Activated B cell treated with CpG ODN at 0.5 μM for 24 hours (primary cell): ENCODE data around the gene KRT16. TPM values are rescaled to one million over a fixed set of nuclear protein-coding genes. Genes with fewer than 3 reads are reported as not detected.

ENCODE experiments used
- ATAC-seq: fragments of 200-7000 bp; cut with Tn5 transposase; one replicate; pipeline ENCODE4 v1.10.0; 2021; ENCODE audit warnings: low read depth, mild to moderate bottlenecking, moderate library complexity
- CTCF ChIA-PET: fragments of 350-600 bp; sonication (Branson Sonifier 250); formaldehyde crosslinking; loops from one replicate; lab custom pipeline; 2021; ENCODE audit warnings: antibody characterized with exemption; lab: Charles Lee
- POLR2A ChIA-PET: fragments of 350-600 bp; sonication (Branson Sonifier 250); formaldehyde crosslinking; loops from one replicate; lab custom pipeline; 2021; ENCODE audit warnings: antibody characterized with exemption; lab: Charles Lee
- DNase-seq: peaks from one replicate; pipeline ENCODE4 v3.0.0; 2022
- H3K27ac Mint-ChIP-seq: one replicate; pipeline ENCODE4 v1.8.0; 2020; ENCODE audit warnings: mixed read lengths
- H3K27me3 Mint-ChIP-seq: one replicate; pipeline ENCODE4 v1.8.0; 2021; ENCODE audit warnings: mixed read lengths
- H3K36me3 Mint-ChIP-seq: one replicate; pipeline ENCODE4 v1.8.0; 2021; ENCODE audit warnings: low read depth, mixed read lengths
- H3K4me1 Mint-ChIP-seq: one replicate; pipeline ENCODE4 v1.8.0; 2021; ENCODE audit warnings: mixed read lengths
- H3K4me3 Mint-ChIP-seq: one replicate; pipeline ENCODE4 v1.8.0; 2020; ENCODE audit warnings: mild to moderate bottlenecking, mixed read lengths
- H3K9me3 Mint-ChIP-seq: one replicate; pipeline ENCODE4 v1.8.0; 2020; ENCODE audit warnings: mixed read lengths
- CTCF ChIP-seq: fragments of 200-600 bp; IDR thresholded peaks from one replicate; pipeline ENCODE4 v1.8.0; 2022; ENCODE audit warnings: antibody characterized with exemption, mild to moderate bottlenecking
- intact Hi-C: fragments of 100-400 bp; cut with micrococcal nuclease; formaldehyde crosslinking; loops from one replicate; pipeline ENCODE4 v1.15.1; 2024
- total RNA-seq: library from RNA; stranded (reverse); gene quantifications from 2 replicates; pipeline ENCODE4 v1.2.3, GENCODE V29; 2022

The KRT16 gene
- total RNA-seq, 1 donor from 2014 or later = not detected

GRCh38 chr17:41657176-41657754, 44.7 kb upstream of the KRT16 start:
- intact Hi-C loops = no loop called here
- Mint-ChIP-seq H3K27me3 (peaks cover 3% of the 10 kb centered on the region), H3K36me3 (no peaks in the 10 kb centered on the region), H3K4me3 (no peak overlapping the region), H3K27ac (no peak overlapping the region), H3K9me3 (no peaks in the 10 kb centered on the region), H3K4me1 (no peaks in the 10 kb centered on the region)
- DNase-seq = no peak
- no peak for TF ChIP-seq CTCF
- CTCF ChIA-PET = no interaction called here
- POLR2A ChIA-PET = interaction anchor here (0.6 kb wide), 1 partner anchor 9 kb away, joined by 8 read pairs; no protein-coding TSS in a partner anchor
- no peak for ATAC-seq

- ATAC-seq = no peak
- TF ChIP-seq CTCF = no peak
- H3K27me3 Mint-ChIP-seq = peaks cover 3% of the 10 kb centered on the region
Measured at GRCh38 chr17:41656249-41657023, 43.9 kb upstream of the KRT16 start.

GRCh38 chr17:41655611-41656111, 43.1 kb upstream of the KRT16 start:
- intact Hi-C loops = no loop called here
- POLR2A ChIA-PET = no interaction called here

More at GRCh38 chr17:41656249-41657023, 43.9 kb upstream of the KRT16 start:
- intact Hi-C loops = no loop called here
- Mint-ChIP-seq H3K36me3 (no peaks in the 10 kb centered on the region), H3K27ac (no peak overlapping the region), H3K9me3 (no peaks in the 10 kb centered on the region), H3K4me3 (no peak overlapping the region), H3K4me1 (no peaks in the 10 kb centered on the region)
- CTCF ChIA-PET = no interaction called here
- no peak for DNase-seq
- POLR2A ChIA-PET = interaction anchor here (0.6 kb wide), 1 partner anchor 8 kb away, joined by 8 read pairs; no protein-coding TSS in a partner anchor

GRCh38 chr17:41654678-41655607, 42.4 kb upstream of the KRT16 start:
- intact Hi-C loops = no loop called here
- POLR2A ChIA-PET = no interaction called here

More at GRCh38 chr17:41655611-41656111, 43.1 kb upstream of the KRT16 start:
- no peak overlapping the region for H3K4me3 Mint-ChIP-seq
- no peaks in the 10 kb centered on the region for H3K36me3 Mint-ChIP-seq
- CTCF ChIA-PET = no interaction called here
- H3K27me3 Mint-ChIP-seq = peaks cover 3% of the 10 kb centered on the region
- no peaks in the 10 kb centered on the region for H3K4me1 Mint-ChIP-seq
- DNase-seq (no peak), ATAC-seq (no peak)
- no peak for TF ChIP-seq CTCF
- no peak overlapping the region for H3K27ac Mint-ChIP-seq
- H3K9me3 Mint-ChIP-seq = no peaks in the 10 kb centered on the region

More at GRCh38 chr17:41654678-41655607, 42.4 kb upstream of the KRT16 start:
- no peaks in the 10 kb centered on the region for H3K4me1 Mint-ChIP-seq
- no peaks in the 10 kb centered on the region for H3K36me3 Mint-ChIP-seq
- no peak for DNase-seq
- CTCF ChIA-PET = interaction anchor here (2.1 kb wide), 1 partner anchor 8 kb away, joined by 11 read pairs; no protein-coding TSS in a partner anchor
- TF ChIP-seq CTCF = no peak
- no peaks in the 10 kb centered on the region for H3K9me3 Mint-ChIP-seq
- no peak for ATAC-seq
- no peak overlapping the region for H3K4me3 Mint-ChIP-seq
- H3K27ac Mint-ChIP-seq = no peak overlapping the region
- peaks cover 3% of the 10 kb centered on the region for H3K27me3 Mint-ChIP-seq
